Nephron (organoid): ENCODE measurements around the gene ZCCHC4.
A peak's percentile ranks its signal among the peaks of the same experiment; 100 is the strongest.

Experiments used
- H3K27ac Mint-ChIP-seq, 3 experiments: 2 replicates each; pipeline ENCODE4 v1.8.0; 2020; ENCODE audit warnings: mixed read lengths in 3 of 3, mild to moderate bottlenecking in 2 of 3, moderate library complexity in 1 of 3
- H3K27me3 Mint-ChIP-seq: 2 replicates; pipeline ENCODE4 v1.8.0; 2021; ENCODE audit warnings: low read depth, mild to moderate bottlenecking, moderate library complexity, mixed read lengths
- H3K36me3 Mint-ChIP-seq: 2 replicates; pipeline ENCODE4 v1.8.0; 2020; ENCODE audit warnings: low read depth, mixed read lengths
- H3K4me1 Mint-ChIP-seq: 2 replicates; pipeline ENCODE4 v1.8.0; 2020; ENCODE audit warnings: mixed read lengths
- H3K4me3 Mint-ChIP-seq, 3 experiments: 2 replicates each; pipeline ENCODE4 v1.8.0; 2020; ENCODE audit warnings: mild to moderate bottlenecking in 3 of 3, mixed read lengths in 3 of 3, moderate library complexity in 2 of 3
- H3K9me3 Mint-ChIP-seq: 2 replicates; pipeline ENCODE4 v1.8.0; 2020; ENCODE audit warnings: mixed read lengths
- TF ChIP-seq, protein P1 (sequence below), 3 experiments: fragments of 200-600 bp; sonication (generic); IDR thresholded peaks; one replicate each; pipeline ENCODE4 v1.5.0; 2021; ENCODE audit warnings: antibody characterized with exemption in 3 of 3; ENCODE audit not compliant: unreplicated experiment in 3 of 3

ZCCHC4 gene, protein sequence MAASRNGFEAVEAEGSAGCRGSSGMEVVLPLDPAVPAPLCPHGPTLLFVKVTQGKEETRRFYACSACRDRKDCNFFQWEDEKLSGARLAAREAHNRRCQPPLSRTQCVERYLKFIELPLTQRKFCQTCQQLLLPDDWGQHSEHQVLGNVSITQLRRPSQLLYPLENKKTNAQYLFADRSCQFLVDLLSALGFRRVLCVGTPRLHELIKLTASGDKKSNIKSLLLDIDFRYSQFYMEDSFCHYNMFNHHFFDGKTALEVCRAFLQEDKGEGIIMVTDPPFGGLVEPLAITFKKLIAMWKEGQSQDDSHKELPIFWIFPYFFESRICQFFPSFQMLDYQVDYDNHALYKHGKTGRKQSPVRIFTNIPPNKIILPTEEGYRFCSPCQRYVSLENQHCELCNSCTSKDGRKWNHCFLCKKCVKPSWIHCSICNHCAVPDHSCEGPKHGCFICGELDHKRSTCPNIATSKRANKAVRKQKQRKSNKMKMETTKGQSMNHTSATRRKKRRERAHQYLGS

DNA sequence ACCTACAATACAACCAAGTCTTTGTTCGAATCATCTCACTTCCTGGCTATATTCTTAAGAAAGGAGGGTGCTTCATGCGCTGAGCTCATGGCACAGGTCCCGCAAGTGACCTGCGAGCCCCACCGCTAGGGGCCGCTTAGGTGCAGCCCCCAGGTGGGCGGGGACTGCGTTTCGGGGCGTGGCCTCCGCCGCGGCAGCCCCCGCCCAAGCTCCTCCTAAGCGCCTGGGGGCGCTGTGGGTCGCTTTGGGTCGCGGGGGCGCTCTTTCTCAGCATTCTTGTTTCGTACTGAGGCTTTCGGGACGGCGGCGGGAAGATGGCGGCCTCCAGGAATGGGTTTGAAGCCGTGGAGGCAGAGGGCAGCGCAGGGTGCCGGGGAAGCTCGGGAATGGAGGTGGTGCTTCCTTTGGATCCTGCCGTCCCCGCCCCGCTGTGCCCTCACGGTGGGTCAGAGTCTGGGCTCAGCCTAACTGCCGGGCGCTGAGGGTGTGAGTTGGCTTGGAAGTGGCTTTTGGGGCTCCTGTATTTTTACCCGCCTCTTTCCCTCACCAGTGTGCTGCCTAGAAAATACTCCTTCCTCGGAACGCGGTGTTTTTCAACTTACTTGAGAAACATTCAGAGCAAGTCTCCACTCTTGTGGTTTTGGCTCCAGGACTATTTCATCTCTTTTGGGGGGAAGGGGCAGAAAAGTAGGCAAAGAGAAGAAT is at the start of gene ZCCHC4:
TSS of gene ZCCHC4 (plus strand) at position 279 of the 705 bp plus-strand sequence. CDS start at position 315, 36 bp downstream.
- peak within 1 kb of the TSS; percentile 99 to 100 (median 99) for H3K4me3 Mint-ChIP-seq
- peak within 1 kb of the TSS; percentile 91 to 99 (median 99) for H3K27ac Mint-ChIP-seq
- H3K36me3 Mint-ChIP-seq = peaks cover 17% of the 10 kb centered on the region
- TF ChIP-seq, protein P1, sequence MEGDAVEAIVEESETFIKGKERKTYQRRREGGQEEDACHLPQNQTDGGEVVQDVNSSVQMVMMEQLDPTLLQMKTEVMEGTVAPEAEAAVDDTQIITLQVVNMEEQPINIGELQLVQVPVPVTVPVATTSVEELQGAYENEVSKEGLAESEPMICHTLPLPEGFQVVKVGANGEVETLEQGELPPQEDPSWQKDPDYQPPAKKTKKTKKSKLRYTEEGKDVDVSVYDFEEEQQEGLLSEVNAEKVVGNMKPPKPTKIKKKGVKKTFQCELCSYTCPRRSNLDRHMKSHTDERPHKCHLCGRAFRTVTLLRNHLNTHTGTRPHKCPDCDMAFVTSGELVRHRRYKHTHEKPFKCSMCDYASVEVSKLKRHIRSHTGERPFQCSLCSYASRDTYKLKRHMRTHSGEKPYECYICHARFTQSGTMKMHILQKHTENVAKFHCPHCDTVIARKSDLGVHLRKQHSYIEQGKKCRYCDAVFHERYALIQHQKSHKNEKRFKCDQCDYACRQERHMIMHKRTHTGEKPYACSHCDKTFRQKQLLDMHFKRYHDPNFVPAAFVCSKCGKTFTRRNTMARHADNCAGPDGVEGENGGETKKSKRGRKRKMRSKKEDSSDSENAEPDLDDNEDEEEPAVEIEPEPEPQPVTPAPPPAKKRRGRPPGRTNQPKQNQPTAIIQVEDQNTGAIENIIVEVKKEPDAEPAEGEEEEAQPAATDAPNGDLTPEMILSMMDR (IDR thresholded peaks at IDR 0.05; ENCODE audit: unreplicated experiment in 3 of 3) = peak; percentile 99 to 100 (median 100)
- peaks cover 4% of the 10 kb centered on the region for H3K27me3 Mint-ChIP-seq
- H3K9me3 Mint-ChIP-seq = no peaks in the 10 kb centered on the region
- peaks cover 6% of the 10 kb centered on the region for H3K4me1 Mint-ChIP-seq

DNA sequence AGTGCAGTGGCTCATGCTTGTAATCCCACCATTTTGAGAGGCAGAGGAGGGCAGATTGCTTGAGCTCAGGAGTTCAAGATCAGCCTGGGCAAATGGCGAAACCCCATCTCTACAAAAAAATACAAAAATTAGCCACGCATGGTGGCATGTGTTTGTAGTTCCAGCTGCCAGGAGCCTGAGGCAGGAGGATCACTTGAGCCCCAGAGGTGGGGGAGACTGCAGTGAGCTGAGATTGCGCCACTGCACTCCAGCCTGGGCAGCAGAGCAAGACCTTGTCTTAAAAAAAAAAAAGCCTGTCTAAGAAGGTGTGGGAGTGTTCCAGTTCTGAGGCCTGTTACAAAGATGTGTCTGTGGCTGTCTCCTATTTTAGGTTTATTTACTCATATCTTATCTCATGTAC is 40.7 kb upstream of the ZCCHC4 start:
- TF ChIP-seq, protein P1 (IDR thresholded peaks at IDR 0.05; ENCODE audit: unreplicated experiment in 3 of 3) = no peak
- Mint-ChIP-seq H3K27me3 (no peaks in the 10 kb centered on the region), H3K36me3 (peaks cover 21% of the 10 kb centered on the region), H3K4me3 (no peak overlapping the region), H3K27ac (no peak overlapping the region), H3K4me1 (no peaks in the 10 kb centered on the region), H3K9me3 (no peaks in the 10 kb centered on the region)

DNA sequence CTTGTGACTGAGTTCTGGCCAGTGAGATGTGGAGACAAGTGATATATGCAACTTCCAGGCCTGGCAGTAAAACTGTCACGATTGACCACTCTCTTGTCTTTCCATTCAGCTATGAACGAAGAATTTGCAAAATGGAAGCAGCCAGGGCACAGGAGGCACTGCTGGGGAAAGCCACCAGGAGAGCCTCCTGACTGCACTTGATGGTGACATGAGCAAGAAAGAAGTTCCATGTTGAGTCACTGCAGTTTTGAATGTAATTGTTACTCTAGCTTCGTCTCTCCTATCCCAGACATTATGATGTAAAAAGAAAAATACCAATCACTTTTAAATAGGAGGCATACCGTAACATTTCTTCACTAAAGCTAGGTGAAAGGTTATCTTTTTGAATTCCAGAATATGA is 32.4 kb upstream of the ZCCHC4 start:
- Mint-ChIP-seq H3K9me3 (no peaks in the 10 kb centered on the region), H3K4me1 (no peaks in the 10 kb centered on the region), H3K27me3 (no peaks in the 10 kb centered on the region), H3K4me3 (no peak overlapping the region), H3K36me3 (peaks cover 6% of the 10 kb centered on the region), H3K27ac (no peak overlapping the region)
- TF ChIP-seq, protein P1 (IDR thresholded peaks at IDR 0.05; ENCODE audit: unreplicated experiment in 3 of 3) = no peak

DNA sequence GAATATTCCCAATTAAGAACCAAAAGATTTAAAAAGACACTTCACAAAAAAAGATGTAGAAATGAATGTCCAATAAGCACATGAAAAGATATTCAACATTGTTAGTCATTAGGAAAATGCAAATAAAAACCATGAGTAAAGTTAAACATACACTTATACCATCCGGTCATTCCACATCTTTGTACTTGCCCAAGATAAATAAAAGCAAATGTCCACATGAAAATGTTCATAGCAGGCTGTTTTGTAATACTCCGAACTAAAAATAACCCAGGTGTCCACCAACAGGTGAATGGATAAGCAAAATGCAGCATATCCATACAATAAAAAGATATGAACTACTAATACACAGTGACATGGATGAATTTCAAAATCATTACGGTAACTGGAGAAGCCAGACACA is 28.6 kb upstream of the ZCCHC4 start:
- no peaks in the 10 kb centered on the region for H3K4me1 Mint-ChIP-seq
- H3K4me3 Mint-ChIP-seq = no peak overlapping the region
- no peak overlapping the region for H3K27ac Mint-ChIP-seq
- TF ChIP-seq, protein P1 (IDR thresholded peaks at IDR 0.05; ENCODE audit: unreplicated experiment in 3 of 3) = no peak
- H3K9me3 Mint-ChIP-seq = peaks cover 19% of the 10 kb centered on the region
- no peaks in the 10 kb centered on the region for H3K27me3 Mint-ChIP-seq
- no peaks in the 10 kb centered on the region for H3K36me3 Mint-ChIP-seq

DNA sequence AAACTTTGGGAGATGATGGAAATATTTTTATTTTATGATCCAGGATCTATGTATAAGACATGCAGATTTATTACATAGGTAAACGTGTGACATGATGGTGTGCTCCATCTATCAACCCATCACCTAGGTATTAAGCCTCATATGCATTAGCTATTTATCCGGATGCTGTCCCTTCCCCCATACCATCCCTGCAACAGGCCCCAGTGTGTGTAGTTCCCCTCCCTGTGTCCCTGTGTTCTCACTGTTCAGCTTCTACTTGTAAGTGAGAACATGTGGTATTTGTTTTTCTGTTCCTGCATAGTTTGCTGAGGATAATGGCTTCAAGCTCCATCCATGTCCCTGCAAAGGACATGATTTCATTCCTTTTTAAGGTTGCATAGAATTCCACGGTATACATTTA is 28.1 kb upstream of the ZCCHC4 start:
- no peaks in the 10 kb centered on the region for H3K4me1 Mint-ChIP-seq
- no peaks in the 10 kb centered on the region for H3K27me3 Mint-ChIP-seq
- no peak overlapping the region for H3K27ac Mint-ChIP-seq
- no peaks in the 10 kb centered on the region for H3K36me3 Mint-ChIP-seq
- TF ChIP-seq, protein P1 (IDR thresholded peaks at IDR 0.05; ENCODE audit: unreplicated experiment in 3 of 3) = no peak
- H3K4me3 Mint-ChIP-seq = no peak overlapping the region
- peaks cover 19% of the 10 kb centered on the region for H3K9me3 Mint-ChIP-seq
